NCI-H1930 (cell line): ENCODE results near the gene ZMAT5.
"Not testable (repeated sequence)": the region's sequence is repeated elsewhere in the genome, so short reads cannot be mapped to it uniquely, and the experiment has no call there.

Experiments used
- DNase-seq, 2 experiments: peaks; one replicate each; lab custom pipeline; 2025; lab: John Stamatoyannopoulos, UW

The ZMAT5 gene

GRCh38 chr22:29786031-29786430 is 19.2 kb upstream of the ZMAT5 start:
- DNase-seq = no peak

- no peak for DNase-seq
These were observed 17.9 kb upstream of the ZMAT5 start for GRCh38 chr22:29784451-29785361.

GRCh38 chr22:29782061-29782845 is 15.4 kb upstream of the ZMAT5 start:
- no peak for DNase-seq

GRCh38 chr22:29780748-29781676 is 14.2 kb upstream of the ZMAT5 start:
- no peak for DNase-seq

GRCh38 chr22:29780220-29780619 is 13.4 kb upstream of the ZMAT5 start:
- DNase-seq = no peak

- no peak for DNase-seq
These were observed 6.4 kb upstream of the ZMAT5 start for GRCh38 chr22:29773233-29773632.

GRCh38 chr22:29772170-29772641 is 5.4 kb upstream of the ZMAT5 start:
- DNase-seq = no peak

- no peak for DNase-seq
These were observed 3.0 kb upstream of the ZMAT5 start for GRCh38 chr22:29769723-29770321.

GRCh38 chr22:29768052-29768693 is 1.4 kb upstream of the ZMAT5 start:
- no peak for DNase-seq

GRCh38 chr22:29767171-29768051 is 604 bp upstream of the ZMAT5 start, which contains the start of gene UQCR10:
UQCR10 (plus strand) TSS chr22:29767369; CDS start chr22:29767399, 30 bp downstream.
- peak; percentile 86 to 93 for DNase-seq

GRCh38 chr22:29765905-29766631 is 739 bp downstream of the ZMAT5 start:
- DNase-seq = no peak

GRCh38 chr22:29762263-29762662 is 4.5 kb downstream of the ZMAT5 start:
- peak; percentile 56 to 63 for DNase-seq

- DNase-seq = no peak
These were observed 7.8 kb downstream of the ZMAT5 start for GRCh38 chr22:29758959-29759358.

- DNase-seq = no peak
These were observed 8.7 kb downstream of the ZMAT5 start for GRCh38 chr22:29758068-29758622.

- no peak for DNase-seq
These were observed 9.7 kb downstream of the ZMAT5 start for GRCh38 chr22:29757096-29757495.

- no peak for DNase-seq
These were observed 10.5 kb downstream of the ZMAT5 start for GRCh38 chr22:29756341-29756740.

GRCh38 chr22:29755889-29756288 is 10.9 kb downstream of the ZMAT5 start:
- no peak for DNase-seq

- not testable (repeated sequence) for DNase-seq
These were observed 12.0 kb downstream of the ZMAT5 start for GRCh38 chr22:29754658-29755395.
